ENCODE measurements around the gene CTNS.

DNA sequence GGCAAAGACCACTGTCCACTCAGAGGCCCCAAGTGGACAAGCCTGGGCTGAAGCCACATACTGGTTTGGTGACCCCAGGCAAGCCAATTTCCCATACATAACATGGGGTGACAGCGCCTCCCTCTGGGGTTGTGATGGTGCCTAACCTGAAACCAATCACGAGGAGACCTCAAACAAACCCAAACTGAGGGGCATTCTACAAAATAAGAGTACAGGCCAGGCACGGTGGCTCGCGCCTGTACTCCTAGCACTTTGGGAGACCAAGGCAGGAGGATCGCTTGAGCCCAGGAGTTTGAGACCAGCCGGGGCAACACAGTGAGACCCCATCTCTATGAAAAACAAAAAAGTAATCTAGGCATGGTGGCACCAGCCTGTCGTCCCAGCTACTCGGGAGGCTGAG is 55.8 kb downstream of the CTNS start:
- TF ChIP-seq, protein P1, sequence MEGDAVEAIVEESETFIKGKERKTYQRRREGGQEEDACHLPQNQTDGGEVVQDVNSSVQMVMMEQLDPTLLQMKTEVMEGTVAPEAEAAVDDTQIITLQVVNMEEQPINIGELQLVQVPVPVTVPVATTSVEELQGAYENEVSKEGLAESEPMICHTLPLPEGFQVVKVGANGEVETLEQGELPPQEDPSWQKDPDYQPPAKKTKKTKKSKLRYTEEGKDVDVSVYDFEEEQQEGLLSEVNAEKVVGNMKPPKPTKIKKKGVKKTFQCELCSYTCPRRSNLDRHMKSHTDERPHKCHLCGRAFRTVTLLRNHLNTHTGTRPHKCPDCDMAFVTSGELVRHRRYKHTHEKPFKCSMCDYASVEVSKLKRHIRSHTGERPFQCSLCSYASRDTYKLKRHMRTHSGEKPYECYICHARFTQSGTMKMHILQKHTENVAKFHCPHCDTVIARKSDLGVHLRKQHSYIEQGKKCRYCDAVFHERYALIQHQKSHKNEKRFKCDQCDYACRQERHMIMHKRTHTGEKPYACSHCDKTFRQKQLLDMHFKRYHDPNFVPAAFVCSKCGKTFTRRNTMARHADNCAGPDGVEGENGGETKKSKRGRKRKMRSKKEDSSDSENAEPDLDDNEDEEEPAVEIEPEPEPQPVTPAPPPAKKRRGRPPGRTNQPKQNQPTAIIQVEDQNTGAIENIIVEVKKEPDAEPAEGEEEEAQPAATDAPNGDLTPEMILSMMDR (IDR thresholded peaks at IDR 0.05): no peak
- TF ChIP-seq ZFX (IDR thresholded peaks at IDR 0.05; ENCODE audit: borderline replicate concordance): no peak

Measured in 22Rv1 (cell line).